Right lobe of liver (tissue), 6 donors: ENCODE results near the gene AHNAK2. TPM values are rescaled to one million over a fixed set of nuclear protein-coding genes. Genes with fewer than 3 reads are reported as not detected.
A peak's percentile ranks its signal among the peaks of the same experiment; 100 is the strongest.

Source experiments
- ATAC-seq, 4 donors: fragments of 200-7000 bp; cut with Tn5 transposase; one replicate each; pipeline ENCODE4 v1.9.1; 2020; ENCODE audit warnings: mild to moderate bottlenecking in 4 of 4, moderate library complexity in 4 of 4
- DNase-seq, 3 donors: peaks; one replicate each; pipeline ENCODE4 v3.0.0-alpha.2; 2020
- H3K27ac ChIP-seq, 3 donors: fragments of 200-600 bp; one replicate each; pipeline ENCODE4 v1.8.0; 2022
- H3K27me3 ChIP-seq, 2 donors: fragments of 200-600 bp; one replicate each; pipeline ENCODE4 v1.8.0; 2022
- H3K36me3 ChIP-seq, 4 donors: fragments of 200-600 bp; sonication (generic) in 1 of 4; one replicate each; pipeline versions ENCODE4 v1.5.1 to v1.8.0; 2017 to 2022; ENCODE audit warnings: control low read depth in 1 of 4
- H3K4me1 ChIP-seq, 4 donors: fragments of 200-600 bp; sonication (generic) in 1 of 4; one replicate each; pipeline versions ENCODE4 v1.5.1 to v1.8.0; 2017 to 2022; ENCODE audit warnings: control low read depth in 1 of 4
- H3K4me3 ChIP-seq, 3 donors: fragments of 200-600 bp; one replicate each; pipeline ENCODE4 v1.8.0; 2022
- H3K9me3 ChIP-seq, 4 donors: fragments of 200-600 bp; sonication (generic) in 1 of 4; one replicate each; pipeline versions ENCODE4 v1.5.1 to v1.8.0; 2017 to 2022; ENCODE audit warnings: control low read depth in 1 of 4
- CTCF ChIP-seq, 4 donors: fragments of 200-600 bp in 3 of 4; fragments of 450-650 bp in 1 of 4; IDR thresholded peaks; one replicate each; pipeline versions ENCODE4 v1.5.1 to v1.8.0; 2016 to 2022; ENCODE audit warnings: antibody characterized with exemption in 4 of 4, mild to moderate bottlenecking in 2 of 4
- POLR2A ChIP-seq: fragments of 450-650 bp; IDR thresholded peaks from one replicate; pipeline ENCODE4 v1.6.1; 2017; ENCODE audit warnings: antibody characterized with exemption, mild to moderate bottlenecking
- WGBS: methylation state at CpG from one replicate; pipeline ENCODE4 v1.1.6; 2018; ENCODE audit warnings: low coverage, low lambda C conversion rate; ENCODE audit not compliant: insufficient coverage; ENCODE audit errors: missing lambda C conversion rate; 5-methylcytosine and 5-hydroxymethylcytosine counted together
- intact Hi-C, 2 donors: fragments of 100-400 bp; cut with DNase I; formaldehyde crosslinking; loops; one replicate each; pipeline versions ENCODE4 v1.11.2 to v1.14.1; 2022
- total RNA-seq, 6 experiments: library from RNA; depleted of rRNA in 2 of 6; stranded (reverse); fragments of >200 nt in 2 of 6; fragmentation: NEBNext Ultra II Directional in 3 of 6; extraction: Animal tissue kit (Norgen Biotek cat#: 25700) in 3 of 6; gene quantifications; one replicate each; pipeline versions ENCODE4 v1.1.0 to v1.2.4, GENCODE V29; 2016 to 2023
- donor health status: DM: no; HTN: yes; CAD: no.
- donor health status: DM: no; HTN: no; CAD: no.
- donor health status: DM: no; HTN: no; CAD: no.
- donor health status: DM: no; HTN: yes; CAD: no.
- donor health status: DM: no; HTN: yes; CAD: no.

The AHNAK2 gene
- total RNA-seq, 6 experiments from 2014 or later = 2.1 to 12.2 (median 4.6) TPM

DNA sequence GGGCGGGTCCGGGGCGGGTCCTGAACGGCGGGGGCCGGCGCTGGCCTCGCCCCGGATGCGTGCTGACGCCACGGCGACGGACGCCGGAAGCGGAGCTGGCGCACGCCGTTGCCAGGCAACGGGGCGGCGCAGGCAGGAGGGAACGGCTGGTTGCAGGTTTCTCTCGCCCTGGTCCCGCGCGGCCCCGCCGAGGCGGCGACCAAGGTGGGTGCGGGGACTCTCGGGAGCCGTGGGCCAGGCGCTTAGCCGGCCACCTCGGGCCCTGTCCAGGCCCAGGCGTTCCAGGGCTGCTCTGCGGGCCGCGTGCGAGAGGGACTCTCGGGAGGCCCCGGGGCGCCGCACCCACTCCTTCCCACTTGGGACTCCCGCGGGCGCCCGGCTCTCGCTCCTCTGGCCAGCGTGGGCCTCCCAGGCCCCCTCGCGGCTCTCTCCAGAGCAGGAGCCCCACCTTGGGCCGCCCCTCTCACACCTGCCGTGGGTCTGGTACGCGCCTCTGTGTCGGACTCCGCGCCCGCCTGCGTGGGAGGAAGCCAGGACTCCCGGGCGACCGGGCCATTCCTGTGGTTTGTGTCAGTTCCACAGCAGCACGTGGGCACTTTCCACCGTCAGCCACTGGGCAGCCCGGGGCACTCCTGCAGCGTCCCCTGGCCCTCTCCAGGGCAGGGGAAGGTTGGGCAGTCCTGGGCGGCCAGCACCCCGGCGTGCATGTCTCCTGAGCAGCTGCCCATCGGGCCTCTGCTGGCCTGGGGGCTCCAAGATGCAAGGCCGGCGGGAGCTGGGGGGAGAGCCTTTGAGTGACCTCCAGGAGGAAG lies 7.7 kb upstream of the AHNAK2 start, which contains the start of gene CLBA1:
Gene CLBA1 (plus strand): TSS at position 114 of the 812 bp plus-strand sequence. CDS start 644 bp downstream, at position 758.
- Histone ChIP-seq H3K27ac (peak within 1 kb of the TSS; percentile 22 to 77 (median 57)), H3K9me3 (no peaks in the 10 kb centered on the region), H3K4me3 (peak within 1 kb of the TSS; percentile 80 to 95 (median 82)), H3K27me3 (no peaks in the 10 kb centered on the region), H3K36me3 (no peaks in the 10 kb centered on the region), H3K4me1 (peaks cover 0 to 6% (median 3%) of the 10 kb centered on the region in 4 donors)
- intact Hi-C loops = no loop called here
- no CpG with 5 or more reads among the region's 77 CpGs for WGBS
- TF ChIP-seq POLR2A = peak; percentile 46
- no peak for TF ChIP-seq CTCF (IDR thresholded peaks at IDR 0.05)
- DNase-seq = peak; percentile 93 to 95 (median 95)
- peak; percentile 92 to 98 (median 93) for ATAC-seq

DNA sequence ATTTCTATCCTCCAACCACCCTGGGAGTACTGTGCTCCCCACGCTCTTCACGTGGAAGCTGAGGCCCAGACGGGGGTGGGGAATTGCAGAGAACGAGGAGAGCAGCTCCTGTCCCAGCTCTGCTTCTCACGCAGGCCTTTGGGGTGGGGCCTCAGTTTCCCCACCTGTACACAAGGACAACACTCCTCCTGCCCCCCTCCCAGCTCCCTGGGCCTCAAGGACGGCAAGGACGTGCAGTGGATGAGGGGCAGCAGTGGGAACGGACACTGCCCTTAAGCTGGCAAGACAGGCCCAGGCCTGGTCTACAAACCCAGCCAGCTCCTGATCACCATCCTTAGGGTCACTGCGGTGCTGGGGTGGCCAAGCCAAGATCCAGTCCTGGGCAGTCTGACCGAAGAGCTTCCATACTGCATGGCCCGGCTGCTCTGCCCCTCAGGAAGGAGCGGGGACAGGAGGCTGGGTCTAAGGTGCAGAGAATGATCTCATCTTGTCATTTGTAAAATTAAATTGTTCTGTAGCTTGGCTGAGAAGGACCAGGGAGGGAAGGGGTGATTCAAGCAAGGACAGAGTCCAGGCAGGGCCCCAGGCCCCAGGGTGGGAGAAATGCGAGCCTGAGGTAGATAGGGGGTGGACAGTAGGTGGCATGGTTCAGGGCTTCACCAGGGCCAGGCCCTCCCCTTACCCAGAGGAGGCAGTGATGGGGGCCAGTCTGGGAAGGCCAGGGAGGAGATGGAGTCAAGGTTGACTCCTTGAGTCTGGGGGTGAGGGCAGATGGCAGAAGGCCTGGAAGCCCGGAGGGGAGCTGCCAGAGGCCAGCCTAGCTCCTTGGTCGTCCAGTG lies 6.1 kb upstream of the AHNAK2 start:
- H3K27ac ChIP-seq = no peak overlapping the region
- no peak for ATAC-seq
- peaks cover 0 to 6% (median 3%) of the 10 kb centered on the region in 4 donors for H3K4me1 ChIP-seq
- H3K36me3 ChIP-seq = no peaks in the 10 kb centered on the region
- intact Hi-C loops = no loop called here
- no peak overlapping the region for H3K4me3 ChIP-seq
- 96% methylated on average over 7 of the region's 15 CpGs for WGBS
- H3K9me3 ChIP-seq = no peaks in the 10 kb centered on the region
- no peak for TF ChIP-seq CTCF (IDR thresholded peaks at IDR 0.05)
- DNase-seq = no peak
- H3K27me3 ChIP-seq = no peaks in the 10 kb centered on the region

- TF ChIP-seq POLR2A (no peak), CTCF (IDR thresholded peaks at IDR 0.05) (no peak)
- peaks cover 0 to 6% (median 3%) of the 10 kb centered on the region in 4 donors for H3K4me1 ChIP-seq
- 63% methylated on average over 4 of the region's 12 CpGs for WGBS
- no peaks in the 10 kb centered on the region for H3K9me3 ChIP-seq
- no peaks in the 10 kb centered on the region for H3K36me3 ChIP-seq
- no peaks in the 10 kb centered on the region for H3K27me3 ChIP-seq
- H3K27ac ChIP-seq = no peak overlapping the region
- H3K4me3 ChIP-seq = no peak overlapping the region
- DNase-seq (no peak), ATAC-seq (no peak)
- intact Hi-C loops = no loop called here
These were observed 5.1 kb upstream of the AHNAK2 start for GRCh38 chr14:104983231-104983721.

DNA sequence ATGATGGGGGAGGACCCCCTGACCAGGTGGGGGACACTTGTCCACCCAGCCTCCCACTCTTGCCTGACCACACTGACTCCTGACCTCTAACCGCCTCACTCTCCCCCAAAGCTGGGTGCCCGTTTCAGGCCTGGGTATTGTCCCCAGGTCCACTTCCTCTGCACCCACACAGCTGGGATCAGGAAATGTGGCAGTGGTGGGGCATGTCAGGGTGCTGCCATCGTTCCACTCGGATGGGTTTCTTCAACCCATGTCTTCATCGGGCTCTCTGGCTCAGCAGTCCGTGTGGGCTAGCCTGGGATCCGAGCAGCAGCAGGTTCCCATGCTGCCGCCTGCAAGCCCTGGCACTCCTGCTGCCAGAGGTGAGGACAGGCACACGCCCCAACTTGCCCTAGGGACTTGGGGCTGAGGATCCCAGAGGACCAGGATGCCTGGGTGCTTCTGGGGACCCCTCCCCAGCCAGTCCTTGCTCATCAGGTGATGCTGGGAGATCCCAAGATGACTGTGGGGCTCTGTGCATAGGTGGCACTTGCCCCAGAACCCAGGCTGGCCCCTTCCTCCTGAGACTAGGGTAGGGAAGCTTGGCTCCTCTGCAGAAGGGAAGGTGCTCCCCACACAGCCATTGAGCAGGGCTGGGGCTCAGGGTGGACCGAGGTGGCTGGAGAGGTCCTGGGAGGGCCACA lies 4.5 kb upstream of the AHNAK2 start:
- ATAC-seq = no peak
- intact Hi-C loops = no loop called here
- no peak for DNase-seq
- WGBS = 71% methylated on average over 1 of the region's 10 CpGs
- Histone ChIP-seq H3K27ac (no peak overlapping the region), H3K4me3 (no peak overlapping the region), H3K4me1 (peaks cover 0 to 8% (median 3%) of the 10 kb centered on the region in 4 donors), H3K36me3 (no peaks in the 10 kb centered on the region), H3K27me3 (no peaks in the 10 kb centered on the region), H3K9me3 (no peaks in the 10 kb centered on the region)
- TF ChIP-seq CTCF (IDR thresholded peaks at IDR 0.05) = no peak
- no peak for TF ChIP-seq POLR2A
